Activated CD4-positive, alpha-beta T cell treated with anti-CD3 and anti-CD28 coated beads for 36 hours (primary cell): ENCODE data around the gene ERC2. TPM values are rescaled to one million over a fixed set of nuclear protein-coding genes. Genes with fewer than 3 reads are reported as not detected.

Source experiments
- ATAC-seq: fragments of 200-7000 bp; cut with Tn5 transposase; one replicate; pipeline ENCODE4 v1.10.0; 2021; ENCODE audit warnings: mild to moderate bottlenecking, moderate library complexity
- CTCF ChIA-PET: fragments of 350-600 bp; sonication (Branson Sonifier 250); formaldehyde crosslinking; loops from one replicate; lab custom pipeline; 2021; ENCODE audit warnings: antibody characterized with exemption; lab: Charles Lee
- POLR2A ChIA-PET: fragments of 350-600 bp; sonication (Branson Sonifier 250); formaldehyde crosslinking; loops from one replicate; lab custom pipeline; 2021; ENCODE audit warnings: antibody characterized with exemption, inconsistent platforms; lab: Charles Lee
- DNase-seq: peaks from one replicate; pipeline ENCODE4 v3.0.0-alpha.2; 2020
- H3K27ac Mint-ChIP-seq: one replicate; pipeline ENCODE4 v1.8.0; 2021; ENCODE audit warnings: mixed read lengths
- H3K27me3 Mint-ChIP-seq: one replicate; pipeline ENCODE4 v1.8.0; 2021; ENCODE audit warnings: mixed read lengths
- H3K36me3 Mint-ChIP-seq: one replicate; pipeline ENCODE4 v1.8.0; 2021; ENCODE audit warnings: low read depth, mixed read lengths
- H3K4me1 Mint-ChIP-seq: one replicate; pipeline ENCODE4 v1.8.0; 2021; ENCODE audit warnings: mixed read lengths
- H3K4me3 Mint-ChIP-seq: one replicate; pipeline ENCODE4 v1.8.0; 2021; ENCODE audit warnings: mild to moderate bottlenecking, moderate library complexity, mixed read lengths
- H3K9me3 Mint-ChIP-seq: one replicate; pipeline ENCODE4 v1.8.0; 2021; ENCODE audit warnings: low read depth, mixed read lengths
- intact Hi-C, 2 experiments: fragments of 100-400 bp; cut with DNase I in 1 of 2; cut with micrococcal nuclease in 1 of 2; formaldehyde crosslinking; loops; one replicate each; pipeline versions ENCODE4 v1.14.2 to v1.15.1; 2022 to 2024; cut with DNase I, micrococcal nuclease
- total RNA-seq, 2 experiments: library from RNA; stranded (reverse); gene quantifications; one replicate each; pipeline ENCODE4 v1.2.3, GENCODE V29; 2021

Gene ERC2
- total RNA-seq, 2 experiments from 2014 or later, result not detected

DNA sequence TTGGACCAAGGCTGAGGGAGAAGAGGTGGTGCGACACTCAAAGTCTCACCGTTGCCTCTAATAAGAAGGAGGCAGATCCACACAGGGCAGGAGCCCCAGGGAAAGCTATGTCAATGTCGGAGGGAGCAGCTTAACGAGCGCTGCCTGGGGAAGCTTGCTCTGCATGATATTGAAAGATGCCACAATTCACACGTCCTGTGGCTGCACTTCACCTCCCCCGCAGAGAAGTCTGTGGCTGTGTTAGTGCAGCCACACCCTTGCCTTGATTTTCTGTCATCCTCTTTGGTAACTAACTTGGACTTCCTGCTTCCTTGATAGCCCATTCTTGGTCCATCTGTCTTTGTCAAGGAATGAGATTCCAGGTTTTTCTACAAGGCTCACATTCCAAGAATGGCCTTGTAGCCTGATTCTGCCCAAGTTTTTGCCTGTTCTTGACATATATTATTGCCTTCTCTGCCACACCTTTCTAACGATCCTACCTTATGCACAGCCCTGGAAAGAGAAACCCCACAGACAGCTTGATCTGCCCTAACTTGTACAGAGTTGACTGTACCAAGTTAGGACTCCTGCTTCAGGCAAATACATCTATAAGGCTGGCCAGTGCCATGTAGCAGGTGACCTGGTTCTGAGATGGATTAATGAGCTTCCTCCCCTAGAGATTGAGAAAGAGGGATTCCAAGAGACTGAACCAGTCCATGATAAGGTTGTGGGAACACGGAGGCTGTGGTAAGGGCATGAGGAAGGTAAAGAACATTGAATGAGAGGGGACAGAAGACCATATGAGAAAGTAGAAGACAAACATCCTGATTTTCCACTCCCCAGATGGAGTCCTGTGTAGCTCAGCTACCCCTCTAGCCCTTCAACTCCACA lies 828.1 kb downstream of the ERC2 start:
- DNase-seq (no peak), ATAC-seq (no peak)
- Mint-ChIP-seq H3K27me3 (peaks cover 5% of the 10 kb centered on the region), H3K9me3 (no peaks in the 10 kb centered on the region), H3K4me1 (no peaks in the 10 kb centered on the region), H3K4me3 (no peak overlapping the region), H3K27ac (no peak overlapping the region), H3K36me3 (no peaks in the 10 kb centered on the region)
- POLR2A ChIA-PET, result no interaction called here
- intact Hi-C loops, result no loop called here
- CTCF ChIA-PET, result interaction anchor here (0.6 kb wide), 1 partner anchor 38 kb away, joined by 4 read pairs; no protein-coding TSS in a partner anchor

DNA sequence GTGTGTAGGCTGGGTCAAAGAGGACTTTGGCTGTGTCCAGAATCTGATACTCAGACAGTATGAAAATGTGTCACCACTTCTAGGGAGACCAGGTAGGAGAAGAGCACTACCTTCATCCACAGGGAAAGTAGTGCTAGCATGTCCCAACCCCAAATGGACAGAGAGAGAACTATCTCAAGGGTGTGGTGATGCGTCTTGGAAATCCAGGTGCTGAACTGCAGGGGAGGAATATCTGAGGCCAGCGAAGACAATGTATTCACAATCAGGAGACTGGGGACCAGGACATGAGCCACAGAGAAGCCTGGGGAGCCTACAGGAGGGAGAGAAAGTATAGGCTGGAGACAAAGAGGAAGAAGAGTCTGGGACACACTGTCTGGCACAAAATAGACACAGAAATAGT lies 829.1 kb downstream of the ERC2 start:
- Mint-ChIP-seq H3K27me3 (peaks cover 5% of the 10 kb centered on the region), H3K9me3 (no peaks in the 10 kb centered on the region), H3K36me3 (no peaks in the 10 kb centered on the region), H3K4me3 (no peak overlapping the region), H3K27ac (no peak overlapping the region), H3K4me1 (no peaks in the 10 kb centered on the region)
- ChIA-PET POLR2A (no interaction called here), CTCF (no interaction called here)
- intact Hi-C loops, result no loop called here
- ATAC-seq, result no peak
- DNase-seq, result no peak

DNA sequence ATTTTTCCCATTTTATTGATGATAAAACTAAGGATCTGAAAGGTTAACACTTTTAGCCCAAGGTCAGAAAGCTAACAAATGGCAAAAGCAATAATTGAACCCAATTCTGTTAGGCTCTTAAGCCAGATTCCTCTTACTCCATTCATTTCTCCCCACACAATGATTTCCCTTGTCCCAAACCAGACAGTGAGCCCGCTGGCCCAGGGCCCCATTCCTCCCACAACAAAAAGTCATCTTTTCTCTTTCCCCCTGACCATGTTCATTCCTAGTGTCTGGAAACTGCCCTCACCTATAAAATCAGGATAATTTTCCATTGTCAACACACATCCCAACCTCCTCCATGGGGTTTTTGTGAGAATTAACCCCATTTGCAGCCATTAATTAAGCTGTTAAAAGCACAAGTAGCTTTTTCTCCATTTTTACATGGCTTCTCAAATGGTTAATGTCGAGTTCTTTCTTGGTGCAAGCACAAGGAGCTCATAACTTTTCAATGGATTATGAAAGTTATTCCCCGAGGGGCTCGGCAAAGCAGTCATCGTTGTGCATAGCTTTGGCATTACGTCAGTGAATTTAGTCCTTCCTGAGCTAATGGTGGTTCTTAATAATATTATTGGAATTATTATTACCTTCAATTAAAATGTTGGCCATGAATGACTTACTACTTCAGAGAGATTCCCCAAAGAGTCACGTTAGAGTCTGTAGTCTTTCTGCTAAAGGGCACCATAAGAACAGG lies 830.2 kb downstream of the ERC2 start:
- Mint-ChIP-seq H3K4me3 (no peak overlapping the region), H3K9me3 (no peaks in the 10 kb centered on the region), H3K27me3 (peaks cover 5% of the 10 kb centered on the region), H3K4me1 (no peaks in the 10 kb centered on the region), H3K27ac (no peak overlapping the region), H3K36me3 (no peaks in the 10 kb centered on the region)
- ChIA-PET CTCF (no interaction called here), POLR2A (interaction anchor here (0.6 kb wide), 1 partner anchor 39 kb away, joined by 3 read pairs; no protein-coding TSS in a partner anchor)
- intact Hi-C loops, result no loop called here
- no peak for ATAC-seq
- no peak for DNase-seq

GRCh38 chr3:55636300-55637195 lies 831.7 kb downstream of the ERC2 start:
- ATAC-seq (no peak), DNase-seq (no peak)
- CTCF ChIA-PET, result no interaction called here
- intact Hi-C loops, result no loop called here
- H3K36me3 Mint-ChIP-seq, result no peaks in the 10 kb centered on the region
- H3K4me3 Mint-ChIP-seq, result no peak overlapping the region
- H3K27me3 Mint-ChIP-seq, result peaks cover 5% of the 10 kb centered on the region
- H3K9me3 Mint-ChIP-seq, result no peaks in the 10 kb centered on the region
- POLR2A ChIA-PET, result no interaction called here
- H3K27ac Mint-ChIP-seq, result no peak overlapping the region
- no peaks in the 10 kb centered on the region for H3K4me1 Mint-ChIP-seq

DNA sequence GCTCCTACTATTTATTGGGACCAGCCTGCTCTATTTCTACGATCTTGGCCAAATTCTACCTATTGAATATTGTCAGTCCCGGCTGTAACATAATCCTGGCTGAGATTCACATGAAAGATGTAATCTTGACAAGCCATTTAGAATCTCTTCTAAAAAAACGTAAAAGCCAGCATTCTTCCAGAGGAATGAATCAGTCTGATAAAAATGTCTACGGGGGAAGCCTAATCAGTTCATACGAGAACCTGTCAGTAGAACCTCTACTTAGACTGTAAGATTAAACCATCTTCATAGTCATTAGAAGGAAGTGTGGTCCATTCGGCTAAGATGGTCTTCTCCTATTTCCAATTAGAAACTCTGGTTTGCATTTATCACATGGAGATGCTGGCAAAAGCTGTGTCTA lies 833.9 kb downstream of the ERC2 start:
- no peak overlapping the region for H3K4me3 Mint-ChIP-seq
- H3K27ac Mint-ChIP-seq, result no peak overlapping the region
- H3K4me1 Mint-ChIP-seq, result no peaks in the 10 kb centered on the region
- ChIA-PET CTCF (no interaction called here), POLR2A (no interaction called here)
- DNase-seq, result no peak
- H3K27me3 Mint-ChIP-seq, result peaks cover 7% of the 10 kb centered on the region
- H3K36me3 Mint-ChIP-seq, result no peaks in the 10 kb centered on the region
- intact Hi-C loops, result no loop called here
- H3K9me3 Mint-ChIP-seq, result no peaks in the 10 kb centered on the region
- ATAC-seq, result no peak

- Mint-ChIP-seq H3K4me1 (no peaks in the 10 kb centered on the region), H3K27ac (no peak overlapping the region), H3K27me3 (peaks cover 4% of the 10 kb centered on the region), H3K9me3 (no peaks in the 10 kb centered on the region), H3K4me3 (no peak overlapping the region), H3K36me3 (no peaks in the 10 kb centered on the region)
- ChIA-PET POLR2A (no interaction called here), CTCF (no interaction called here)
- no peak for ATAC-seq
- no peak for DNase-seq
- intact Hi-C loops, result no loop called here
These were observed 834.9 kb downstream of the ERC2 start for GRCh38 chr3:55633333-55633732.

DNA sequence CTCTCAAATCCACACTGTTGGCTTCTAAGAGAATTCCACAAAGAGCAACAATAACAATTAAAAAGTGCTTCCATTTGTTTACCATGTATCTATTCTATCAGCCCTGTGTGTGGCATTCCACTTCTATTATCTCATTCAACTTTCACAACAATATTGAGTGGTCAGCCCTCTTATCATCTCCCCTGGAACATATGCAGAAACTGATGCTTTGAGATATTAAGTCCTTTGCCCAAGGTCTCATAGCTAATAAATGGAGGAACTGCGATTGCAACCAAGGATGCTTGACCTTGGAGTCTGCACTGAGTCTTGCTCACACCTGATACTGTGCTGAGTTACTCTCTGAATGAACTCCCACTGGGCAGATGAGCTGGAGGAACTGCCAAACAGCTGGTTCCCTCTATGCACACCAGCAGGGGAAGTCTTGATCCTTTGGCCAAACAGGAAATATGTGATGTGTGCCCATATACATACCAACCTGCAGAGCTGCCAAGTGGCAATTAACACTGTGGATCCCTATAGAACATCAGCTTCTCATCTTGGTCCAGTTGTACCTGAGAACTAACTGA lies 836.4 kb downstream of the ERC2 start:
- ChIA-PET CTCF (interaction anchor here (0.9 kb wide), 1 partner anchor 619 kb away, joined by 3 read pairs; no protein-coding TSS in a partner anchor), POLR2A (no interaction called here)
- intact Hi-C loops, result no loop called here

DNA sequence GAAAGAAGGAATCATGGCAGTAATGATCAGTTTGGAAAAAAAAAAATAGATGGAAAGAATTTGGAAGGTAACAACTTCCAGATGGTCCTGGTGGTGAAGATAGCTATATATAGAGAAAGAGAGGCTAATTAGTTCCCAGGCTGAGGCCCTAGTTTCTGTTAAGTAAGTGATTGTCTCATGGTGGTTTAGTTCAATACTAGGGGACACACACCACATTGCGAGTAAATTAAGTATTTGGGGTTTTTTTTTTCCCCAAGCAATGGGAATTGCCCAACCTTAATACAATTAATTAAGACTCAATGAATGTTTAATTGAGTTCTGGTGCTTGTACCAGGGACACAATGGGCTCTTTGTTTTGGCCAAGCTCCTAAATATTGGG lies 837.4 kb downstream of the ERC2 start:
- POLR2A ChIA-PET, result no interaction called here
- Mint-ChIP-seq H3K27ac (no peak overlapping the region), H3K4me3 (no peak overlapping the region), H3K36me3 (no peaks in the 10 kb centered on the region), H3K4me1 (no peaks in the 10 kb centered on the region), H3K9me3 (no peaks in the 10 kb centered on the region), H3K27me3 (peaks cover 2% of the 10 kb centered on the region)
- intact Hi-C loops, result no loop called here
- CTCF ChIA-PET, result no interaction called here
- DNase-seq (no peak), ATAC-seq (no peak)

More for the DNA sequence above, 836.4 kb downstream of the ERC2 start:
- Mint-ChIP-seq H3K4me1 (no peaks in the 10 kb centered on the region), H3K27ac (no peak overlapping the region), H3K9me3 (no peaks in the 10 kb centered on the region), H3K4me3 (no peak overlapping the region), H3K36me3 (no peaks in the 10 kb centered on the region), H3K27me3 (peaks cover 2% of the 10 kb centered on the region)
- ATAC-seq (no peak), DNase-seq (no peak)

GRCh38 chr3:55630280-55630920 lies 837.9 kb downstream of the ERC2 start:
- Mint-ChIP-seq H3K4me1 (no peaks in the 10 kb centered on the region), H3K27ac (no peak overlapping the region), H3K4me3 (no peak overlapping the region), H3K9me3 (no peaks in the 10 kb centered on the region), H3K36me3 (no peaks in the 10 kb centered on the region), H3K27me3 (peaks cover 2% of the 10 kb centered on the region)
- CTCF ChIA-PET, result no interaction called here
- POLR2A ChIA-PET, result no interaction called here
- DNase-seq, result no peak
- ATAC-seq, result no peak
- intact Hi-C loops, result no loop called here

GRCh38 chr3:55629432-55629831 lies 838.8 kb downstream of the ERC2 start:
- H3K27ac Mint-ChIP-seq, result no peak overlapping the region
- ATAC-seq (no peak), DNase-seq (no peak)
- H3K4me1 Mint-ChIP-seq, result no peaks in the 10 kb centered on the region
- ChIA-PET POLR2A (no interaction called here), CTCF (no interaction called here)
- H3K36me3 Mint-ChIP-seq, result no peaks in the 10 kb centered on the region
- intact Hi-C loops, result no loop called here
- no peaks in the 10 kb centered on the region for H3K9me3 Mint-ChIP-seq
- peaks cover 2% of the 10 kb centered on the region for H3K27me3 Mint-ChIP-seq
- H3K4me3 Mint-ChIP-seq, result no peak overlapping the region

- H3K9me3 Mint-ChIP-seq, result no peaks in the 10 kb centered on the region
- peaks cover 2% of the 10 kb centered on the region for H3K27me3 Mint-ChIP-seq
- ChIA-PET CTCF (no interaction called here), POLR2A (no interaction called here)
- no peaks in the 10 kb centered on the region for H3K36me3 Mint-ChIP-seq
- H3K4me1 Mint-ChIP-seq, result no peaks in the 10 kb centered on the region
- no peak for DNase-seq
- intact Hi-C loops, result no loop called here
- no peak for ATAC-seq
- H3K27ac Mint-ChIP-seq, result no peak overlapping the region
- no peak overlapping the region for H3K4me3 Mint-ChIP-seq
These were observed 842.0 kb downstream of the ERC2 start for GRCh38 chr3:55626279-55626665.
